OCI-LY7 (cell line): ENCODE results near the gene TIMM50. TPM values are rescaled to one million over a fixed set of nuclear protein-coding genes. Genes with fewer than 3 reads are reported as not detected.
A peak's percentile ranks its signal among the peaks of the same experiment; 100 is the strongest.

Experiments
- BruUV-seq: library from RNA; stranded (reverse); fragments of 400-500 nt; replicated peaks from 2 replicates; lab custom pipeline; 2021; lab: Mats Ljungman, UMichigan
- CTCF ChIA-PET: fragments of 300-600 bp; sonication (Branson Sonifier 250); formaldehyde crosslinking; loops from one replicate; lab custom pipeline; 2022; ENCODE audit warnings: antibody characterized with exemption; ENCODE audit not compliant: unreplicated experiment; lab: Charles Lee
- POLR2A ChIA-PET: fragments of 300-600 bp; sonication (Branson Sonifier 250); formaldehyde crosslinking; loops from one replicate; lab custom pipeline; 2022; ENCODE audit warnings: antibody characterized with exemption; lab: Charles Lee
- DNase-seq: peaks from one replicate; pipeline ENCODE4 v3.0.0-alpha.2; 2015; ENCODE audit warnings: low spot score
- H2AFZ ChIP-seq: fragments of 200-600 bp; sonication (generic), shearing (Covaris generic); 2 replicates; pipeline ENCODE4 v1.6.1; 2014; ENCODE audit warnings: mild to moderate bottlenecking, antibody characterized with exemption, low read length, moderate library complexity
- H3K27ac ChIP-seq: fragments of 200-600 bp; sonication (generic); 2 replicates; pipeline ENCODE4 v1.5.1; 2014; ENCODE audit warnings: mixed run types, low read depth, mild to moderate bottlenecking, moderate library complexity, low read length, inconsistent platforms; ENCODE audit not compliant: poor library complexity, severe bottlenecking
- H3K36me3 ChIP-seq: fragments of 200-600 bp; sonication (generic); 2 replicates; pipeline ENCODE4 v1.6.1; 2014; ENCODE audit warnings: mild to moderate bottlenecking, antibody characterized with exemption, low read length, moderate library complexity, mixed read lengths; ENCODE audit not compliant: insufficient read depth
- H3K4me1 ChIP-seq: fragments of 200-600 bp; sonication (generic); 2 replicates; pipeline ENCODE4 v1.5.1; 2014; ENCODE audit warnings: mild to moderate bottlenecking, low read length; ENCODE audit not compliant: insufficient read depth, poor library complexity, severe bottlenecking
- H3K4me2 ChIP-seq: fragments of 200-600 bp; sonication (generic); 2 replicates; pipeline ENCODE4 v1.6.1; 2014; ENCODE audit warnings: mild to moderate bottlenecking, low read length
- H3K4me3 ChIP-seq: fragments of 200-600 bp; sonication (generic); 2 replicates; pipeline ENCODE4 v1.5.1; 2014; ENCODE audit warnings: mild to moderate bottlenecking, low read depth, low read length; ENCODE audit not compliant: poor library complexity, severe bottlenecking
- H3K79me2 ChIP-seq: fragments of 200-600 bp; sonication (generic); 2 replicates; pipeline ENCODE4 v1.6.1; 2016; ENCODE audit warnings: low read depth, mild to moderate bottlenecking, low read length, moderate library complexity, mixed read lengths; ENCODE audit not compliant: insufficient read depth
- H3K9me2 ChIP-seq: fragments of 200-600 bp; sonication (generic); 2 replicates; pipeline ENCODE4 v1.6.1; 2016; ENCODE audit warnings: mild to moderate bottlenecking, low read length, mixed read lengths; ENCODE audit not compliant: insufficient read depth
- H3K9me3 ChIP-seq: fragments of 200-600 bp; sonication (generic); 2 replicates; pipeline ENCODE4 v1.6.1; 2014; ENCODE audit warnings: mild to moderate bottlenecking, mixed run types, low read length, mixed read lengths
- H4K20me1 ChIP-seq: fragments of 200-600 bp; sonication (generic); 2 replicates; pipeline ENCODE4 v1.6.1; 2014; ENCODE audit warnings: mild to moderate bottlenecking, antibody characterized with exemption, low read length, moderate library complexity, mixed read lengths; ENCODE audit not compliant: insufficient read depth
- CTCF ChIP-seq: fragments of 200-600 bp; sonication (generic); conservative IDR thresholded peaks from 2 replicates; pipeline ENCODE4 v1.5.1; 2014; ENCODE audit warnings: mild to moderate bottlenecking, antibody characterized with exemption, low read length, moderate library complexity, mixed read lengths
- EZH2phosphoT487 ChIP-seq: fragments of 200-600 bp; sonication (generic); IDR thresholded peaks from 2 replicates; pipeline ENCODE4 v1.6.1; 2018; ENCODE audit warnings: low read depth, borderline replicate concordance, mild to moderate bottlenecking, mixed run types, antibody characterized with exemption, low read length, moderate library complexity, mixed read lengths
- intact Hi-C: fragments of 100-400 bp; cut with micrococcal nuclease; formaldehyde crosslinking; loops from one replicate; pipeline ENCODE4 v1.10.0; 2022; ENCODE audit not compliant: unreplicated experiment
- total RNA-seq, 2 experiments: library from RNA; depleted of rRNA in 1 of 2; stranded (reverse); fragments of >200 nt in 1 of 2; shearing (Covaris generic) in 1 of 2; gene quantifications; 2 replicates each; pipeline ENCODE4 v1.2.3, GENCODE V29; 2014 to 2022

Gene TIMM50
- total RNA-seq, 2 experiments from 2014 or later: 93.2 to 98.1 TPM

- H3K9me3 ChIP-seq: no peaks in the 10 kb centered on the region
- intact Hi-C loops: no loop called here
- H3K36me3 ChIP-seq: peaks cover 23% of the 10 kb centered on the region
- peaks cover 65% of the 10 kb centered on the region for H3K4me1 ChIP-seq
- H3K4me3 ChIP-seq: no peak overlapping the region
- H4K20me1 ChIP-seq: peaks cover 14% of the 10 kb centered on the region
- no peak overlapping the region for H3K27ac ChIP-seq
- peaks cover 30% of the 10 kb centered on the region for H3K79me2 ChIP-seq
- no TSS peak for BruUV-seq
- no peak overlapping the region for H2AFZ ChIP-seq
- H3K9me2 ChIP-seq: no peaks in the 10 kb centered on the region
- TF ChIP-seq EZH2phosphoT487: no peak
- ChIA-PET POLR2A (interaction anchor here (0.7 to 1.0 kb wide), 2 partner anchors 37 to 42 kb away, joined by 4 to 5 read pairs; partner anchors contain the start of gene TIMM50), CTCF (no interaction called here)
- no peak for DNase-seq
- no peak overlapping the region for H3K4me2 ChIP-seq
These were observed 42.2 kb upstream of the TIMM50 start for GRCh38 chr19:39438270-39438934.

- intact Hi-C loops: loop anchor here (1.0 kb wide), 1 partner anchor 36 kb away; the partner anchor contains the start of gene TIMM50
- TF ChIP-seq EZH2phosphoT487 (no peak), CTCF (no peak)
- BruUV-seq: TSS peak; percentile 100
- peaks cover 26% of the 10 kb centered on the region for H3K36me3 ChIP-seq
- DNase-seq: no peak
- POLR2A ChIA-PET: interaction anchor here (0.6 to 4.0 kb wide), 5 partner anchors 9 to 1126 kb away, joined by 3 to 15 read pairs (median 4); partner anchors contain the start of genes MED29, PAF1 and RPS16
- H4K20me1 ChIP-seq: 0 out of 2 replicates have a peak, but pooled peaks cover 7% of the 10 kb centered on the region
- no peaks in the 10 kb centered on the region for H3K9me2 ChIP-seq
- peaks cover 52% of the 10 kb centered on the region for H3K79me2 ChIP-seq
- CTCF ChIA-PET: no interaction called here
- H3K9me3 ChIP-seq: no peaks in the 10 kb centered on the region
- H3K4me2 ChIP-seq: peak overlapping the region; percentile 92
- peak overlapping the region; percentile 23; the same call in 1 of the 2 replicates for H2AFZ ChIP-seq
- H3K4me1 ChIP-seq: peaks cover 56% of the 10 kb centered on the region
- peak overlapping the region; percentile 86 for H3K27ac ChIP-seq
- H3K4me3 ChIP-seq: peak overlapping the region; percentile 92
These were observed 35.9 kb upstream of the TIMM50 start for GRCh38 chr19:39444598-39445195.
